HepG2 (cell line): ENCODE data around the gene ADAMTS17. TPM values are rescaled to one million over a fixed set of nuclear protein-coding genes. Genes with fewer than 3 reads are reported as not detected.

Source experiments
- ATAC-seq: fragments of 200-7000 bp; cut with Tn5 transposase; 3 replicates; pipeline ENCODE4 v1.9.1; 2020; ENCODE audit warnings: mild to moderate bottlenecking, moderate library complexity
- BruUV-seq: library from RNA; stranded (reverse); fragments of 400-500 nt; replicated peaks from 2 replicates; lab custom pipeline; 2021; lab: Mats Ljungman, UMichigan
- CTCF ChIA-PET: fragments of 300-600 bp; formaldehyde crosslinking; extraction: SDS; loops from one replicate; lab custom pipeline; 2021; ENCODE audit warnings: low total read pairs, inconsistent platforms, low intra/inter-chr PET ratio; lab: Yijun Ruan, JAX
- POLR2A ChIA-PET: fragments of 350-600 bp; sonication (Branson Sonifier 250); formaldehyde crosslinking; loops from one replicate; lab custom pipeline; 2020; ENCODE audit warnings: antibody characterized with exemption, inconsistent platforms; lab: Yijun Ruan, JAX
- DNase-seq: peaks from one replicate; pipeline ENCODE4 v3.0.0-alpha.2; 2015; ENCODE audit warnings: low spot score
- FAIRE-seq: peaks from 3 replicates; lab custom pipeline; 2011; peaks lifted over from hg19 to GRCh38; lab: Jason Lieb, UNC
- H2AFZ ChIP-seq: one replicate; pipeline ENCODE4 v1.6.1; 2011; ENCODE audit warnings: low read length, inconsistent platforms
- H3K27ac ChIP-seq: fragments of 300-600 bp; 3 replicates; pipeline ENCODE4 v1.8.0; 2011; ENCODE audit warnings: mixed run types, mild to moderate bottlenecking, mixed read lengths, low read length, inconsistent platforms; ENCODE audit not compliant: insufficient read depth; ENCODE audit errors: extremely low read length
- H3K27me3 ChIP-seq, 2 experiments: fragments of 200-600 bp in 1 of 2; 2 replicates in 1 of 2; 3 replicates in 1 of 2; pipeline versions ENCODE4 v1.6.0 to v1.8.0; 2011; ENCODE audit warnings: low read length in 2 of 2, mild to moderate bottlenecking in 2 of 2, moderate library complexity in 2 of 2, inconsistent platforms in 1 of 2; ENCODE audit not compliant: insufficient read depth in 2 of 2, control insufficient read depth in 1 of 2
- H3K36me3 ChIP-seq, 2 experiments: fragments of 200-600 bp in 1 of 2; replicated peaks in 1 of 2; 2 replicates in 1 of 2; 3 replicates in 1 of 2; pipeline versions ENCODE4 v1.5.1 to v1.8.0; 2011; ENCODE audit warnings: low read length in 2 of 2, inconsistent platforms in 1 of 2; ENCODE audit not compliant: insufficient read depth in 2 of 2, control insufficient read depth in 1 of 2
- H3K4me1 ChIP-seq: 2 replicates; pipeline ENCODE4 v1.5.1; 2012; ENCODE audit warnings: low read length, inconsistent platforms; ENCODE audit not compliant: insufficient read depth
- H3K4me2 ChIP-seq: 2 replicates; pipeline ENCODE4 v1.6.0; 2011; ENCODE audit warnings: low read depth, low read length, inconsistent platforms
- H3K4me3 ChIP-seq, 3 experiments: fragments of 200-600 bp in 1 of 3; sonication (generic), shearing (Covaris generic) in 1 of 3; replicated peaks in 1 of 3; 2 replicates each; pipeline ENCODE4 v1.5.1; 2011 to 2016; ENCODE audit warnings: low read length in 3 of 3, inconsistent platforms in 2 of 3, low read depth in 2 of 3, mild to moderate bottlenecking in 2 of 3, control low read depth in 1 of 3, mixed read lengths in 1 of 3; ENCODE audit not compliant: insufficient read depth in 1 of 3
- H3K79me2 ChIP-seq: one replicate; pipeline ENCODE4 v1.6.1; 2011; ENCODE audit warnings: low read length, inconsistent platforms; ENCODE audit not compliant: insufficient read depth
- H3K9ac ChIP-seq: 2 replicates; pipeline ENCODE4 v1.6.0; 2011; ENCODE audit warnings: mild to moderate bottlenecking, low read depth, low read length, inconsistent platforms; ENCODE audit not compliant: insufficient read depth
- H3K9me3 ChIP-seq: 2 replicates; pipeline ENCODE4 v1.5.1; 2012; ENCODE audit warnings: mild to moderate bottlenecking, low read length
- H4K20me1 ChIP-seq: 2 replicates; pipeline ENCODE4 v1.6.0; 2011; ENCODE audit warnings: inconsistent platforms, mild to moderate bottlenecking, low read length, moderate library complexity; ENCODE audit not compliant: insufficient read depth
- CEBPG ChIP-seq: IDR thresholded peaks from 2 replicates; pipeline ENCODE4 v1.6.1; 2016
- CENPT ChIP-seq: sonication (generic); formaldehyde crosslinking; IDR thresholded peaks from 2 replicates; pipeline ENCODE4 v1.8.0; 2022; ENCODE audit warnings: low read depth, mild to moderate bottlenecking, moderate library complexity, missing genetic modification reagents
- DR1 ChIP-seq: sonication (generic); formaldehyde crosslinking; IDR thresholded peaks from 2 replicates; pipeline ENCODE4 v1.8.0; 2021; ENCODE audit warnings: mild to moderate bottlenecking, missing genetic modification reagents, inconsistent platforms
- IRX3 ChIP-seq: sonication (generic); formaldehyde crosslinking; IDR thresholded peaks from 2 replicates; pipeline ENCODE4 v1.8.1; 2023; ENCODE audit warnings: mild to moderate bottlenecking, low read depth, missing genetic modification reagents, borderline replicate concordance
- JDP2 ChIP-seq: sonication (generic); formaldehyde crosslinking; IDR thresholded peaks from 2 replicates; pipeline ENCODE4 v1.8.1; 2022; ENCODE audit warnings: missing genetic modification reagents, borderline replicate concordance
- MTF1 ChIP-seq: sonication (generic); formaldehyde crosslinking; IDR thresholded peaks from 2 replicates; pipeline ENCODE4 v1.5.0; 2020; ENCODE audit warnings: missing genetic modification reagents
- PCBP1 ChIP-seq: fragments of 200-400 bp; formaldehyde crosslinking; IDR thresholded peaks from 2 replicates; pipeline ENCODE4 v1.6.1; 2017; ENCODE audit warnings: mild to moderate bottlenecking, low read depth, low read length, borderline replicate concordance
- POLR2AphosphoS2 ChIP-seq: IDR thresholded peaks from 2 replicates; pipeline ENCODE4 v1.6.1; 2011; ENCODE audit warnings: low read depth, low read length, improper control_type of control experiment
- SRSF9 ChIP-seq: fragments of 200-400 bp; formaldehyde crosslinking; IDR thresholded peaks from 2 replicates; pipeline ENCODE4 v1.6.1; 2018; ENCODE audit warnings: borderline replicate concordance, mild to moderate bottlenecking, low read depth, low read length; ENCODE audit not compliant: insufficient read depth, poor library complexity, severe bottlenecking
- U2AF2 ChIP-seq: fragments of 200-400 bp; formaldehyde crosslinking; IDR thresholded peaks from 2 replicates; pipeline ENCODE4 v1.6.1; 2017; ENCODE audit warnings: low read depth, mild to moderate bottlenecking, low read length
- XRCC5 ChIP-seq: fragments of 200-400 bp; formaldehyde crosslinking; optimal IDR thresholded peaks from 2 replicates; pipeline ENCODE3; 2017; ENCODE audit warnings: mild to moderate bottlenecking, low read length
- ZBTB7A ChIP-seq: sonication (generic); formaldehyde crosslinking; IDR thresholded peaks from 2 replicates; pipeline ENCODE4 v1.8.0; 2022; ENCODE audit warnings: mild to moderate bottlenecking, missing genetic modification reagents
- WGBS: methylation state at CpG from one replicate; pipeline ENCODE4 v1.1.6; 2017; ENCODE audit warnings: low lambda C conversion rate; 5-methylcytosine and 5-hydroxymethylcytosine counted together
- in situ Hi-C: cut with HindIII; loops from 2 replicates; pipeline ENCODE4 v1.10.0; 2017; ENCODE audit warnings: low pct_unique_long_range_greater_than_20kb; ENCODE audit not compliant: extremely low pct_ligation_motif_present
- intact Hi-C: fragments of 100-400 bp; cut with micrococcal nuclease; formaldehyde crosslinking; loops from one replicate; pipeline ENCODE4 v1.10.0; 2022; ENCODE audit not compliant: unreplicated experiment
- polyA plus RNA-seq, 8 experiments: library from polyadenylated mRNA; depleted of rRNA in 3 of 8; stranded (reverse) in 7 of 8; unstranded in 1 of 8; fragments of >200 nt; fragmentation: Illumina TruSeq in 4 of 8; extraction: Trizol in 4 of 8; gene quantifications; 2 replicates each; pipeline versions ENCODE4 v1.2.1 to v1.2.3, GENCODE V29; 2011 to 2016; ENCODE audit warnings: low read depth in 4 of 8, missing spikeins in 1 of 8, mixed read lengths in 1 of 8; ENCODE audit not compliant: insufficient read depth in 1 of 8
- total RNA-seq, 5 experiments: library from RNA; depleted of rRNA; stranded (reverse); fragments of >200 nt; fragmentation: Illumina TruSeq; extraction: Trizol; gene quantifications; 2 replicates each; pipeline ENCODE4 v1.2.3, GENCODE V29; 2016; ENCODE audit warnings: low read depth in 1 of 5
- TF ChIP-seq, protein P1 (sequence below): sonication (generic); formaldehyde crosslinking; IDR thresholded peaks from 2 replicates; pipeline ENCODE4 v1.8.0; 2022; ENCODE audit warnings: low read depth, missing genetic modification reagents
- TF ChIP-seq, protein P2 (sequence below): sonication (generic); formaldehyde crosslinking; IDR thresholded peaks from 2 replicates; pipeline ENCODE4 v1.5.1; 2020; ENCODE audit warnings: mild to moderate bottlenecking, moderate library complexity, missing genetic modification reagents
- TF ChIP-seq, protein P3 (sequence below): sonication (generic); formaldehyde crosslinking; IDR thresholded peaks from 2 replicates; pipeline ENCODE4 v1.4.0; 2020; ENCODE audit warnings: mild to moderate bottlenecking, missing genetic modification reagents
- TF ChIP-seq, protein P4 (sequence below): fragments of 450-650 bp; IDR thresholded peaks from 2 replicates; pipeline ENCODE4 v1.6.1; 2017
- TF ChIP-seq, protein P5 (sequence below): sonication (generic); formaldehyde crosslinking; IDR thresholded peaks from 2 replicates; pipeline ENCODE4 v1.4.0; 2020; ENCODE audit warnings: missing genetic modification reagents
- TF ChIP-seq, protein P6 (sequence below): sonication (generic); formaldehyde crosslinking; IDR thresholded peaks from 2 replicates; pipeline ENCODE4 v1.5.0; 2020; ENCODE audit warnings: missing genetic modification reagents

Gene ADAMTS17
- total and polyA plus RNA-seq, 2 of the 13 experiments (the other 11 are each of a cell fraction or from before 2014, with no cell fraction given) = 0.02 to 0.04 TPM

DNA sequence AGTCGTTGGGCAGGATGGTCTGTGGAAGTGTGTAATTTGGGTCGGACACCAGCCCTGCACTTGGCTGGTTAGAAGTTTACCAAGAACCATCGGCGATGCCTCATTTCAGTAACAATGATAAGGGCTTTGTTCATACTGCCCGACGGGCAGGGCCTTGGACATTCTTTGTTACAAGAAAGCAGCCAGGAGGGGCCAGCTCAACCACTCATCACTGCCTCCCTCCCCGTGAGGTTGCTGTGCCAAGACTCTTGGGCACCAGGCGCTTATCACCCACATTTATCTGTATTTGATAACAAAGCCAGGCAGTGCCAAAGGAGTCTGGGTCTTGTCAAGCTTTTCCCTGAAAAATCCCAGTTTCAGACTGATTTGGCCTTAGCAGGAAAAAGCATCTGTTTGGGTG, 235.0 kb downstream of the ADAMTS17 start (continued):
- TF ChIP-seq, protein P1, sequence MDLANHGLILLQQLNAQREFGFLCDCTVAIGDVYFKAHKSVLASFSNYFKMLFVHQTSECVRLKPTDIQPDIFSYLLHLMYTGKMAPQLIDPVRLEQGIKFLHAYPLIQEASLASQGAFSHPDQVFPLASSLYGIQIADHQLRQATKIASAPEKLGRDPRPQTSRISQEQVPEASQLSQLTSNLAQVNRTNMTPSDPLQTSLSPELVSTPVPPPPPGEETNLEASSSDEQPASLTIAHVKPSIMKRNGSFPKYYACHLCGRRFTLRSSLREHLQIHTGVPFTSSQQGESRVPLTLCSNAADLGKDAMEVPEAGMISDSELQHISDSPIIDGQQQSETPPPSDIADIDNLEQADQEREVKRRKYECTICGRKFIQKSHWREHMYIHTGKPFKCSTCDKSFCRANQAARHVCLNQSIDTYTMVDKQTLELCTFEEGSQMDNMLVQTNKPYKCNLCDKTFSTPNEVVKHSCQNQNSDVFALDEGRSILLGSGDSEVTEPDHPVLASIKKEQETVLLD (CRISPR knock-in tag) = no peak
- no peak for TF ChIP-seq SRSF9

DNA sequence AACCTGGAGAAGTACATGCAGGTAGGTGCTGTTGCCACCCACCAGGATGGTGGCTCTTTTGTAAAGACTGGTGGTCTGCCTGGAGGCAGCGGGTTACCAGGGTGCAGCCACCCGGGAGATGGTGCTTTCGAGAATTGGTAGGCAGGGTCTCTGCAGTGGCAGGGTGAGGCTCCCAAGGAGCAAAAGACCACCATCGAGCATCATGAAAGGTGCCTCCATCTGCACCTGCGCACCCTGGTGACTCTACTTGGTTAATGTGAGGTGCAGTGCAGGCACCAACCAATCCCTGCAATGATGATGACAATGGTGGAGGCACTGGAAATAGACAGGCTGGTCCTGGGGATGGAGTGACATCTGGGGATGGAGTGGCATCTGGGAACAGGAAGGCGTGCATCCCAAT, 236.7 kb downstream of the ADAMTS17 start:
- 31% methylated on average over 4 of the region's 6 CpGs for WGBS
- Histone ChIP-seq H3K27me3 (no peaks in the 10 kb centered on the region; a peak in 2 of 5 replicates), H3K9ac (no peak overlapping the region), H3K27ac (no peak overlapping the region), H2AFZ (no peak overlapping the region), H3K4me3 (no peak overlapping the region), H4K20me1 (no peaks in the 10 kb centered on the region), H3K36me3 (no peaks in the 10 kb centered on the region), H3K4me1 (no peaks in the 10 kb centered on the region), H3K4me2 (no peak overlapping the region), H3K79me2 (no peaks in the 10 kb centered on the region), H3K9me3 (no peaks in the 10 kb centered on the region)
- no peak for DNase-seq
- ATAC-seq = no peak
- POLR2A ChIA-PET = no interaction called here
- intact Hi-C loops = no loop called here
- in situ Hi-C loops = no loop called here
- BruUV-seq = no TSS peak
- no peak for FAIRE-seq
- CTCF ChIA-PET = no interaction called here
- no peak for TF ChIP-seq ZBTB7A (CRISPR knock-in tag)
- TF ChIP-seq POLR2AphosphoS2 = no peak
- TF ChIP-seq, protein P2, sequence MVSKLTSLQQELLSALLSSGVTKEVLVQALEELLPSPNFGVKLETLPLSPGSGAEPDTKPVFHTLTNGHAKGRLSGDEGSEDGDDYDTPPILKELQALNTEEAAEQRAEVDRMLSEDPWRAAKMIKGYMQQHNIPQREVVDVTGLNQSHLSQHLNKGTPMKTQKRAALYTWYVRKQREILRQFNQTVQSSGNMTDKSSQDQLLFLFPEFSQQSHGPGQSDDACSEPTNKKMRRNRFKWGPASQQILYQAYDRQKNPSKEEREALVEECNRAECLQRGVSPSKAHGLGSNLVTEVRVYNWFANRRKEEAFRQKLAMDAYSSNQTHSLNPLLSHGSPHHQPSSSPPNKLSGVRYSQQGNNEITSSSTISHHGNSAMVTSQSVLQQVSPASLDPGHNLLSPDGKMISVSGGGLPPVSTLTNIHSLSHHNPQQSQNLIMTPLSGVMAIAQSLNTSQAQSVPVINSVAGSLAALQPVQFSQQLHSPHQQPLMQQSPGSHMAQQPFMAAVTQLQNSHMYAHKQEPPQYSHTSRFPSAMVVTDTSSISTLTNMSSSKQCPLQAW (CRISPR knock-in tag) = no peak
- no peak for TF ChIP-seq PCBP1
- no peak for TF ChIP-seq U2AF2
- TF ChIP-seq IRX3 = no peak
- TF ChIP-seq MTF1 (CRISPR knock-in tag) = no peak
- TF ChIP-seq JDP2 = no peak
- TF ChIP-seq XRCC5 = no peak
- TF ChIP-seq CENPT = no peak
- TF ChIP-seq CEBPG (CRISPR knock-in tag) = no peak
- TF ChIP-seq, protein P3, sequence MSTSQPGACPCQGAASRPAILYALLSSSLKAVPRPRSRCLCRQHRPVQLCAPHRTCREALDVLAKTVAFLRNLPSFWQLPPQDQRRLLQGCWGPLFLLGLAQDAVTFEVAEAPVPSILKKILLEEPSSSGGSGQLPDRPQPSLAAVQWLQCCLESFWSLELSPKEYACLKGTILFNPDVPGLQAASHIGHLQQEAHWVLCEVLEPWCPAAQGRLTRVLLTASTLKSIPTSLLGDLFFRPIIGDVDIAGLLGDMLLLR (CRISPR knock-in tag) = no peak
- TF ChIP-seq, protein P4, sequence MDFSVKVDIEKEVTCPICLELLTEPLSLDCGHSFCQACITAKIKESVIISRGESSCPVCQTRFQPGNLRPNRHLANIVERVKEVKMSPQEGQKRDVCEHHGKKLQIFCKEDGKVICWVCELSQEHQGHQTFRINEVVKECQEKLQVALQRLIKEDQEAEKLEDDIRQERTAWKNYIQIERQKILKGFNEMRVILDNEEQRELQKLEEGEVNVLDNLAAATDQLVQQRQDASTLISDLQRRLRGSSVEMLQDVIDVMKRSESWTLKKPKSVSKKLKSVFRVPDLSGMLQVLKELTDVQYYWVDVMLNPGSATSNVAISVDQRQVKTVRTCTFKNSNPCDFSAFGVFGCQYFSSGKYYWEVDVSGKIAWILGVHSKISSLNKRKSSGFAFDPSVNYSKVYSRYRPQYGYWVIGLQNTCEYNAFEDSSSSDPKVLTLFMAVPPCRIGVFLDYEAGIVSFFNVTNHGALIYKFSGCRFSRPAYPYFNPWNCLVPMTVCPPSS = no peak
- TF ChIP-seq, protein P5, sequence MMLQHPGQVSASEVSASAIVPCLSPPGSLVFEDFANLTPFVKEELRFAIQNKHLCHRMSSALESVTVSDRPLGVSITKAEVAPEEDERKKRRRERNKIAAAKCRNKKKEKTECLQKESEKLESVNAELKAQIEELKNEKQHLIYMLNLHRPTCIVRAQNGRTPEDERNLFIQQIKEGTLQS (CRISPR knock-in tag) = no peak
- TF ChIP-seq DR1 (CRISPR knock-in tag) = no peak
- TF ChIP-seq, protein P6, sequence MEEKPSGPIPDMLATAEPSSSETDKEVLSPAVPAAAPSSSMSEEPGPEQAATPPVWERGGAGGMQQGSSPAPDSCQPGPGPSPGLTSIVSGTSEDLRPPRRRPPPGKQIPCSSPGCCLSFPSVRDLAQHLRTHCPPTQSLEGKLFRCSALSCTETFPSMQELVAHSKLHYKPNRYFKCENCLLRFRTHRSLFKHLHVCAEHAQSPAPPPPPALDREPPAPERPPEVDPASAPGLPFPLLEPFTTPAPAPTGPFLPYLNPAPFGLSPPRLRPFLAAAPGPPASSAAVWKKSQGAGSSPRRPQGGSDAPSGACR = no peak
